LNCAP (cell line): ENCODE data around the gene L3MBTL2.

ENCODE experiments used
- TF ChIP-seq, protein P1 (sequence below): fragments of 450-650 bp; IDR thresholded peaks from 2 replicates; pipeline ENCODE4 v1.5.1; 2017; ENCODE audit warnings: mild to moderate bottlenecking

Gene L3MBTL2

GRCh38 chr22:41260871-41261270, 55.8 kb downstream of the L3MBTL2 start:
- TF ChIP-seq, protein P1, sequence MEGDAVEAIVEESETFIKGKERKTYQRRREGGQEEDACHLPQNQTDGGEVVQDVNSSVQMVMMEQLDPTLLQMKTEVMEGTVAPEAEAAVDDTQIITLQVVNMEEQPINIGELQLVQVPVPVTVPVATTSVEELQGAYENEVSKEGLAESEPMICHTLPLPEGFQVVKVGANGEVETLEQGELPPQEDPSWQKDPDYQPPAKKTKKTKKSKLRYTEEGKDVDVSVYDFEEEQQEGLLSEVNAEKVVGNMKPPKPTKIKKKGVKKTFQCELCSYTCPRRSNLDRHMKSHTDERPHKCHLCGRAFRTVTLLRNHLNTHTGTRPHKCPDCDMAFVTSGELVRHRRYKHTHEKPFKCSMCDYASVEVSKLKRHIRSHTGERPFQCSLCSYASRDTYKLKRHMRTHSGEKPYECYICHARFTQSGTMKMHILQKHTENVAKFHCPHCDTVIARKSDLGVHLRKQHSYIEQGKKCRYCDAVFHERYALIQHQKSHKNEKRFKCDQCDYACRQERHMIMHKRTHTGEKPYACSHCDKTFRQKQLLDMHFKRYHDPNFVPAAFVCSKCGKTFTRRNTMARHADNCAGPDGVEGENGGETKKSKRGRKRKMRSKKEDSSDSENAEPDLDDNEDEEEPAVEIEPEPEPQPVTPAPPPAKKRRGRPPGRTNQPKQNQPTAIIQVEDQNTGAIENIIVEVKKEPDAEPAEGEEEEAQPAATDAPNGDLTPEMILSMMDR = no peak

- TF ChIP-seq, protein P1 = no peak
These were observed 56.6 kb downstream of the L3MBTL2 start for GRCh38 chr22:41261541-41262249.

- TF ChIP-seq, protein P1 = no peak
These were observed 57.2 kb downstream of the L3MBTL2 start for GRCh38 chr22:41262250-41262765.

GRCh38 chr22:41263704-41264103, 58.6 kb downstream of the L3MBTL2 start:
- TF ChIP-seq, protein P1 = no peak

GRCh38 chr22:41264408-41264941, 59.4 kb downstream of the L3MBTL2 start:
- TF ChIP-seq, protein P1 = no peak

GRCh38 chr22:41267958-41268357, 62.8 kb downstream of the L3MBTL2 start:
- TF ChIP-seq, protein P1 = no peak

- TF ChIP-seq, protein P1 = no peak
These were observed 66.7 kb downstream of the L3MBTL2 start for GRCh38 chr22:41271787-41272186.
